Stimulated activated CD8-positive, alpha-beta memory T cell treated with anti-CD3 and anti-CD28 coated beads, Interleukin-4, amount 100 ng/mL, for 48 hours (primary cell): ENCODE measurements around the gene TTC9B.

Experiments
- DNase-seq: peaks from one replicate; pipeline ENCODE4 v3.0.0-alpha.2; 2020

TTC9B gene

DNA sequence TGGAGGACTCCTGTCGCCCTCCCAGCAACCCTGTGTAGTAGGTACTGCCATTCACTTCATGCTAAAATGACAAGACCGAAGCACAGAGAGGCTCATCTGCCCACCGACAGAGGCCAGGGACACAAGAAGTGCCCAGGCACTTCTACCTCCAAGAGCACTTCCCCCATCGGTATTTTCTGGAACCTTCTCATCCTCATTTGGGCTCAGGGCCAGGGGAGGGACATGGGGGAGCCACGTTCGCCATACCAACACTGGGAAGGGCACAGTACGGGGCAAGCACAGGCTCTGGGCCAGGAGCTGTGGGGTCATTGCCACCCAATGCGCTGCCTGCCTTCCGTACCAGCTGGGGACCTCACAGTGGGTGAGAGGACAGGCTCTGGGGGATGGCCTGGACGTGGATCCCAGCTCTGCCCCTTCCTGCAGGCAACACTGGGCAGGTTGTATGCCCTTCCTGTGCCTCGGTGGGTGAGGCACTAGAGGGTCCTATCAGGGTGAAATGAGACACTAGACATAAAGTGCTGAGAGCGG is 29.6 kb upstream of the TTC9B start:
- DNase-seq: no peak

DNA sequence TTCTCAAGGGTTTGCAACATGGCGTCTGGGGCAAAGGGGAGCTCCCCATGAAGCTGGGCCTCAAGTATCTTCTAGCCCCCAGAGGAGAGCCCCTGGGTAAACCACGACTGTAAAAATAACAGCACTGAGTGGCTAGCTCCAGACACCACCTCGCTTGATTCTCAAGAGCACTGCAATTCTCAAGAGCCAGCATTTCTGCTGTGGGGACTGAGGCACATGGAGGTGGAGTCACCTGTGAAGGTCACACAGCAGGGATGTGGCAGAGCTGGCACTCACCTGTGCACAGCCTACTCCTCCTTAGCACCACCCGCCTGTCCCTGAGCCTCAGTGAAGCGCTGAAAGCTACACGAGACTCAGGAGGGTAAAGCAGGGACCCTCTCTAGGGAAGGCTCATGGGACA is 29.0 kb upstream of the TTC9B start:
- DNase-seq: no peak

DNA sequence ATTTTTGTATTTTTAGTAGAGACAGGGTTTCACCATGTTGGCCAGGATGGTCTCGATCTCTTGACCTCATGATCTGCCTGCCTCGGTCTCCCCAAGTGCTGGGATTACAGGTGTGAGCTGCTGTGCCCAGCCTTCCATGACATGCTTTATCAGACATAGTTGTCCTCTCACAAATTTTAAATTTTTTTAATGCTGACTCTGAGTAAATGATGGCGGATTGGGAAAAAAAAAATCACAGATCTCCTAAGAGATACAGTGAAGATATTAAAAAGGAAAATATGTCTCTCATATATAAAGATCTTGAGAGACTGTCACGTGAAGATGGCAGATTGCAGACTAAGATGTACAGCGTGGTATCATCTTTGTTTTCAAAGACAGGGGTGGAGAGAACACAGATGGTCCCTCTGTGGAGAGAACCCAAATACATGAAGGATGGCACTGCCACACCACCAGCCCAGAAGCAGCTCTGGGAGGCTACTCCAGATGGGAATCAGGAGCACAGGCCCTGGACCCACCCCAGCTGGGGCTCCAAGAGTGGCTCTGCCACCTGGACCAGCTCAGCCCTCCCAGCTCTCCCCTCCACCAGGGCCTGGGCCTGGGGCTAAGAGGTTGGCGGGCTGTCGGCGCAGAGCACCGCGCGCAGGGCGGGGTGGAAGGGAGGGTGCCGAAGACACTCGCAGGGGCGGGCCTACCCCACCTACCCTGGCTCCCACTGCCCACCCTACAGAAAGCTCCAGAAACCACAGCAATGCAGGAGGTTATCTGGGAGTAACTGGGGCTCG is 28.3 kb upstream of the TTC9B start:
- DNase-seq: no peak

DNA sequence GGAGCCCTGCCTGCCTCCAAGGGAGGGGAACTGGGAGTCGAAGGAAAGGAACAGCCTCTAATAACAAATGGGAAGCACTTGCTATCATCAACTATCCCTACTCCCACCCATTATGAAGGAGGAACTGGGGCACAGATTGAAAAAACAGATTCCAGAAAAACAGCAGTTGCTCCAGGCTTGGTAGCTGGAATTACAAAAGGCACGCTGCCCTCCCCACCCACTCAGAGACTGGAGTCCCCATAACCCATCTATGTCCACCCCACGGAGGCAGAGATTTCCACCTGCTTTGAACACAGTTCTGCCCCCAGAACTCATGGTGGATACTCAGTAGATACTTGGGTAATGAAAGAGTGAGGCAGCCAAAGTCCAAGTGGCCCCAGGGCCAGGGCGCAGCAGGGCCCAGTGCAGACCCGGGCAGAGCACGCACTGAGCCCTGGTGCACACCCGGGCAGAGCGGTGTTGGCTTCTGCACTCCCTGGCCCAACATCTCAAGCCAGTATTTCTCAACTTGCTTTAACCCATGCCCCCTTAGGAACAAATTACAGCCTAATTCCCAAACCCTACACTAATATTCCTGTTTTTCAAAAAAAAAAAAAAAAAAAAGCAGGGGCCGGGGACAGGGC is 27.4 kb upstream of the TTC9B start:
- DNase-seq: no peak

DNA sequence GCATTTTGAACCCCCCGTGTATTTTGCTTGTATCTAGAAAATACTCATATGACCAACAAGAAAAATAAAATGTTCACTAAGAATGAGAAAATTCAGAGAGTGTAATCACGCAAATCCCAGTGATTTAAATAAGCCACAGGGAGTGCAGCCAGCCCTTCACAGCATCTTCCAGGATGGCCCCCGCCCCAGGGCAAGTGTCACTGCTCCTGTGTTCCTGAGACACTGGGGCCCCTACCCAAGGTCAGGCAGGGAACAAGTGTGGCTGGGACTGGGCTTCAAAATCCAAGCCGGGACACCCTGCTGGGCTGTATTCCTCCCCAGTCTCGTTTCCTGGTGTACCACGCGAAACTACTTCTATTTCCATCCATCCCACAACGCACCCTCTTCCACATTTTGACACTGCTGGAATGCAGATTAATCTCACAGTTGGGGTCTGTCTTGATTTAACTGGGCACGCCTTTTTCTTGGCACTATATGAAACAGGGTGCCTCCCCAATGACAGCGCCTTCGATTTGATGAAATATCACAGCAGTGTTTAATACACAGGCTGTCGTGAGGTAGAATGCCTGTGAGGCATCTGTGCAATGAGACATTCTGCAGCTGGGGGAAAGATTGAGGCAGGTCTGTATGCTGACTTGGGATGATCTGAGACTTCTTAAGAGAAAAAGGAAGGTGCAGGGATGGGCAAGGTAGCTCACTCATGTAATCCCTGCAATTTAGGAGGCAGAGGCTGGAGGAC is 26.6 kb upstream of the TTC9B start:
- no peak for DNase-seq

DNA sequence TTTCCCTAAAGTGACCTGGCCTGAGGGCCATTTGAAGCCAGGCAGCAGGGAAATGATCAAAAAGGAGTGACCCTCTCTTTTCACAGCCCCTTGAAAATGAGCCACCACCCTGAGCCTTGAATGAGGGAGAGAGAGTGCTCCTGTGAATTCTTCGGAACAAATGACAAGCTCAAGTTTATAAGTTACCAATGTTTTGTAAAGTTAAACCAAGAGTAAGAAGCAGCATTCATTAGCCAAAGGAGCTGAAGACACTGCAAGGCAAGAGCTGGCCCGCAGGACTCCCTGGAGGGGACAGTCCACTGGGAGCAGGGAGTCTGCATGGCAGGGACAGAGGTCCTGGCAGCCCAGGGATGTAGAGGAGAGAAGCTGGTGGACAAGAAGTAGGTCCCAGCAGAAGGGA is 25.0 kb upstream of the TTC9B start:
- DNase-seq: no peak

DNA sequence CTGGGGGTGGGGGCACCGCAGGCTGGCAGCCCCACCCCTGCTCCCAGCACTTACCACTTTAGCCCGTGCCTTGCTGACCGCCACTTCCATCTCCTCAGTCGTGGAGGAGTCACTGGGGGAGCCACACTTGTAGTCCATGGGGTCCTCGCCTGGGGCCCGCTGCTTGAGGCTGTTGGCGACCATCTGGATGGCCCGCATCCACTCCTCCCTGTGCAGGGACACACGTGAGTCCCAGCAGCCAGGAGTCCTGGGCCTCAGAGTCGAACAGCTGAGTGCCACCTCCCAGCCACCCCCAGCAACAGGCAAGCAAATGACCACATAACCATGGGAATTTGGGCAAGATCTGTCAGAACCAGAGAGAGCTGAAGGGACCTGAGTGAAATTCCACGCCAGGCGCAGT is 24.3 kb upstream of the TTC9B start:
- no peak for DNase-seq

DNA sequence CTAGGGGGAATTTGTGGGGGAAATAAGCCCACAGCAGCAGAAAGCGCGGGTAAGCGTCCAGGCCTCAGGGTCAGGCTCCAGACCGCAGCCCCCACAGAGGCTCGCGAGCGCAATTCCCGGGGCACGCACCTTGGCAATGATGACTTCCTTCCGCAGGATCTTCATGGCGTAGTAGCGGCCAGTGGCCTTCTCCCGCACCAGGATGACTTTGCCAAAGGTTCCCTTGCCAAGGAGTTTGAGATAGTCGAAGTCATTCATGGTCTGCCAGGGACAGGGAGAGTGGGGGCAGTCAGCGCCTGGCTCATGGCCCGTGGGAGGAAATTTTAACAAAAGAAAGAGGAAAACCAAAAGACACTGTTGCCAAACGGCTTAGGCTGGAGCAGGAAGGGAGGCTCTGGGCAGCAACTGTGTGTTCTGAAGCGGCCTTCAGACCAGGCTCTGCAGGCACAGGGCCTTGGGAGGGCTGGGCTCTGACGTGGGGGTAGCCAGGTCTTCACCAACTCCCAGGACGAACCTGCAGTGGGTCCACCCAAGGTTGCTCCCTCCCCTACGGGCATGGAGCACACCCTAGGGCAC is 23.7 kb upstream of the TTC9B start:
- no peak for DNase-seq

DNA sequence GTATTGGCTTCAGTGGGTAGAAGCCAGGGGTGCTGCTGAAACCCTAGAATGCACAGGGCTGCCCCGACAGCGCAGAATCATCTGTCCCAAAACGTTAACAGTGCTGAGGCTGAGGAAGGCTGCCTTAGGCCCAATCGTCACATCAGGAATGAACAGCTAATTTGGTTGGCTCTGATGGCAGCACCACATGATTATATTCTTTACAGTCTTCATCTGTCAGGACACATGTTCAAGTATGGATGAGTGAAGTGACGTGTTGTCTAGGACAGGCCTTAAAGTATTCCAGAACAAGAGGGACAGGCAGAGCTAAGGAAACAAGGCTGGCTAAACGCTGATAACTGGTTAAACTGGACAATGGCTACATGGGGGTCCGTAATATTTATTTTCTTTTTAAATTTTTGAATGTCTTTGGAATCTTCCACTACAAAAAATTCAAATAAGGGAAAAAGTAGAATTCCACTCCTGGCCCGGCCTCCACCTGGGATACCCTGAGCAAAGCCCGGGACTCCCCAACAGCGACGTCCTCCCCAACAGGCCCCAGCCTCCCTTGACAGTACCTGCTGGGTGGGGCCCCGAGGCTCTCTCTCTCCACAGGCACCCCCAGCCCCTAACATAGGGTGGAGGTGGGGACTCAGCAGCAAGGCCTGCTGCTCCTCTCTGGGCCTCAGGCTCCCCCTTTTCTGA is 23.1 kb upstream of the TTC9B start:
- DNase-seq: no peak

DNA sequence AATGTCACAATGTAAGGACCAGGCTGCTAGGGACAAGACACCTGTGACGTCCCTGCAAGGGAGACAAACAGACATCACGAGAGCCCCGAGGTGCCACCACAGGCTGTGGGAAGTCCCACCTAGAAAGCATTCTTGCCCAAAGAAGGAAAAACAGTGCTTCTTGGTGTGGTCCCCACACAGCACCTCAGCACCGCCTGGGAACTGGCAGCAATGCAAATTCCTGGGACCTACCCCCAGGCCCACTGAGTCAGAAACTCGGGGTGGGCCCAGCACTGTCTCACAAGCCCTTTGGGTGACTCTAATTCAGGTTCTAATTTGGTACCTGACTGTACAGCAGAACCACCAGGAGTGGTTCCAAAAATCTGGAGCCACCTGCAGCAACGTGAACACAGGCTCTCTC is 22.1 kb upstream of the TTC9B start:
- DNase-seq: no peak

DNA sequence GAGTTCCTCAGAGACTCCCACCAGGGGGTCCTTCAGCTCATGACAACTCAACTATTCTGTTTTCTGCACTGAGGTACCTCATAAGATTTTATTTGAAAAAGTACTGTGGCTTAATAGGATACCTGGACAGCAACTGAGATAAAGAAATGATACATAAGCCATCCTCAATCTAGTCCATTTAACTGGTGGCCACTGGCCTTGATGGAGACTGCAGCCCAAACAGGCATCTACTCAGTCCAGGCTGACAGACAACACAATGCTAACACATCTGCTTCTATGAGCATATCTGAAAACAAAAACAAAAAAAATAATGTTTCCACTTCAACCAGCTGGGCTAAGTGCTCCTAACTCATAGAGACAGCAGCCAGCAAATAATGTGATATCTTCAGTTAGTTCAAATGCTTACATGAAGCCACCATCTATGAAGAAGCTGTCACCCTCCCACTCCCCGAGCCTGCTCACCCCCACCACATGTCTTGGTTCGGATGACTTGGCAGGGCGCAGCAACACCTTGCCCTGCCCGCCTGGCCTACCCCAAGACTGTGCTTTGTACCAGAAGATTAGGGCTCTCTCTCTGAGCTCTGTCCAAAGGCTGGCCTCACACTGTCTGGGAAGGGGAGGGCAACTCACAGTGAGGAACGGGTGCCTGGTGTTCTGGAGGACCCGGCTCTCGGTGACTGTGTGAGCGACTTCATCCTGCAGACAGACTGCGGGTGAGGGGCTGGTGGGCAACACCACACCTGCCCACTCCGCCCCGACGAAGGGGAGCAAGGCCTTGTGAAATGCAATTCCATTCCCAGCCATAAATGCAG is 21.4 kb upstream of the TTC9B start:
- no peak for DNase-seq

DNA sequence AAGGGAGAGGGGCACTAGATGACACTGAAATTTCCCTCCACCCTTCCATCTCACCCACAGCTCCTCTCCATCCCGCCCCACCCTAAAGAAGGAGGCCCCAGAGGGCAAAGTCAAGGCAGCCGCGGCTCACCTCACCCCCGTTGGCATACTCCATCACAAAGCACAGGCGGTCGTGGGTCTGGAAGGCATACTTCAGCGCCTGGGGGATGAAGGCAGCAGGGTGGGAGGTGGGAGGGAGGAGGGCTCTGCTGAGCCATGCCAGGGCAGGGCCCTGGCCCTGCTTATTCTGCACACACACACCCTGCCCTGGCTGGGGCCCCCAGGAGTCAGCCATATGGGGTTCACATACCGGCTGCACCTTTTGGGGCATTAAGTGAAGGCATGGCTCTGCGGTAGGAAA is 20.6 kb upstream of the TTC9B start:
- DNase-seq: no peak

DNA sequence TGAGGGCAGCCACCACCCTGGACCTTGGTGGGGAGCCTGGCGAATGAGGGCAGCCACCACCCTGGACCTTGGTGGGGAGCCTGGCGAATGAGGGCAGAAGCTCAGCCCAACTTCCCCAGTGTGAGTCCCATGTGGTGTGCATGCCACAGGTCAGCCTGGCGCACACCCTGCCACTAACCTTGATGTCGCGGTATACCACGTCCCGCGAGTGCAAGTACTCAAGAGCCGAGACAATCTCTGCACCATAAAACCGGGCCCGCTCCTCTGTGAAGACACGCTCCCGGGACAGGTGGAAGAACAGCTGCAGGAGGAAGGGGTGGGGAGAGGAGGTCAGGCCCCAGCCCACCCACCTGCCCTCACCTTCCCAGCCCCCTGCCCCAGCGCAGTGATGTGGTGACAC is 19.6 kb upstream of the TTC9B start:
- no peak for DNase-seq

DNA sequence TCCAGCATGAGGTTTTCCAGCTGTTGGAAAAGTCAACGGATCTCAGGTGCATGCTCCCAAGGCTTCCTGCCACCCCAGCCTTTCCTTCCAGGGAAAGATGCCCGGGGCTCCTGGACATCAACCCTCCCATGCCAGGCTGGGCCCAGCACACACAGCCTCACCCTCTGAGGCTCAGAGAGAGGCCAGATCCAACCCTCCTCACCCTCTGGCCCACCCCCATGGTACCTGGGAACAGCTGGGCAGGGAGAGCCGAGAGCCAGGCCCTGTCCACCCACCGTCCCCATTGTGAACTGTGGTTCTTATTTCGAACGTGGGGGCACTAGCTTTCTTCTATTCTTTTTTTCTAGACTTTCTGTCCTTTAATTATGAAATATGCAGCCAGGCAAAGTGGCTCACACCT is 18.2 kb upstream of the TTC9B start:
- DNase-seq: no peak

DNA sequence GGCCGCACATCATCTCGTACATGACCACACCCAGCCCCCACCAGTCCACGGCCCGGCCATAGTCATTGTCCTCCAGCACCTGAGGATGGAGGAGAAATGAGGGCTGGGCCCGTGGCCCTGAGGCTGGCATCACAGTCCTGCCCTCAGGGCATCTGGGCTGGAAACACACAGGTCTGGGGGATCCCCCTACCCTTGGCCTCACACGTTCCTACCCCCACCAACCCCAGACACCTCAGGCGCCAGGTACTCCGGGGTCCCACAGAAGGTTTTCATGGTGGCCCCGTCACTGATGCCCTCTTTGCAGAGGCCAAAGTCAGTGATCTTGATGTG is 17.8 kb upstream of the TTC9B start:
- DNase-seq: no peak

DNA sequence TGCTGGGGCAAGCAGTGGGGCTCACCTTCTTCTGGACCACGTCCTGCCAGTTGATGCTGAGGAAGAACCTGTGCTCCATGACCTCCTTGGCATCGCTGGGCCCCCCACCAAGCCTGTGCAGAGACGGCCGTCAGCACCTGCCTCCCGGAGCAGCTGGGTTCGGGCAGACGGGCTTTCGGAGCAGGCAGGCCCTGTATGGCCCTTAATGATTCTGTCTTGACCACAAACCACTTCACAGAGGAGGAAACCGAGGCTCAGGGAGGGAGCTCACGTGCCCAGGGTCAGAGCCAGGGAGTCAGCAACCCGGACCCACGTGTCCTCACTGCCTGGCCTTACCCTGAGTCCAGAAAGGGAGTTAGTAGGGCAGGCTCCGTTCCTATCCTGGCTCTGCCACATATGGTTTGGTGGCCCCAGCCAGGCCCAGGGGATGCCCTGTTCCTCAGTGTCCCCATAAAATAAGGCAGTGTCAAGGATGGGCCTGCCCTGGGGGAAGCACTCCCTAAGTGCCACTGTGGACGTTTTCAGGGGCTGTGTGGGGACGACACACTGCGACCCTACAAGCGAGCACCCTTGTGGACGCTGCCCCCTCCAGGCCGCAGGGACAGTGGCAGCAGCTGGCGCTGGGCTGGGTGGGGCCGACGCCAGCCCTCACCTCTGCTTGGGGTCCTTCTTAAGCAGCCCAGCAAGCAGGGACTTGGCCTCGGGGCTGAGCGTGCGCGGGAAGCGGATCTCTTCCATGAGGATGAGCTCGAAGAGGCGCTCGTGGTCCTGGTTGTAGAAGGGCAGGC is 17.2 kb upstream of the TTC9B start:
- no peak for DNase-seq

DNA sequence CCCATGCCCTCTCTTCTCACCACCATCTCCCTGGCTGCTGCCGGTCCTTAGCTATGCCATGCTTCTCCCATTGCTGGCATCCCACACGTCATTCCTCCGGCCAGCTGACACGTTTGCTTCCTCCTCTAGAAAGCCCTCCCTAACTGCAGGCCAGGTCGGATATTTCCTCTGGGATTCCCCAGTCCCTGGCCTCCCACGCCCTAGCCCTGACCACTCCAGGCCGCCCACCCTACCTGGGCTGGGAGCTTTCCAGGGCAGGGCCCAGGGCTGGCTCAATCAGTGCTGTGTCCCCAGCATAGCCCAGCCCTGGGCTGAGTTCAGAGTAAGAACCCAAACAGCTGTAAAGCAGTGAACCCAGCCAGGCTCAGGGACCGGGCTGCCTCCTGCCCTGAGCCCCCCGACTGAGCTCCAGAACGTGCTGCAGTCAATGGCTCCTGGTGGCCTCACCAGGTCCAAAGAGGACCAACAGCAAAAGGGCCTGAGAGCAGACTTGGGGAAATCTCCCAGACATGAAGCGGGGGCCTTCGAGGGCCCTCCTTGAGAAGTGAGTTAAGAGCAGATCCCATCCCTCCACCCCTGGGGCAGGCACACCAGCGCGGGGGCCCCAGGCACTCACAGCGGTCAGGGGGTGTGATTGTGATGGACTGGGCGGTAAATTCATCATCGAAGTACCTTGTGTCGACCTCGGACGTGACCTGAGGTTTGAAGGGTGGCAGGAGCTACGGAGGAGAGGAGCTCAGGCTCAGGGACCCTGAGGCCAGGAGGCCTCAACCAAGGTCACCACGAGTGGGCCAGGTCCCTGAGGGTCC is 16.4 kb upstream of the TTC9B start:
- no peak for DNase-seq

DNA sequence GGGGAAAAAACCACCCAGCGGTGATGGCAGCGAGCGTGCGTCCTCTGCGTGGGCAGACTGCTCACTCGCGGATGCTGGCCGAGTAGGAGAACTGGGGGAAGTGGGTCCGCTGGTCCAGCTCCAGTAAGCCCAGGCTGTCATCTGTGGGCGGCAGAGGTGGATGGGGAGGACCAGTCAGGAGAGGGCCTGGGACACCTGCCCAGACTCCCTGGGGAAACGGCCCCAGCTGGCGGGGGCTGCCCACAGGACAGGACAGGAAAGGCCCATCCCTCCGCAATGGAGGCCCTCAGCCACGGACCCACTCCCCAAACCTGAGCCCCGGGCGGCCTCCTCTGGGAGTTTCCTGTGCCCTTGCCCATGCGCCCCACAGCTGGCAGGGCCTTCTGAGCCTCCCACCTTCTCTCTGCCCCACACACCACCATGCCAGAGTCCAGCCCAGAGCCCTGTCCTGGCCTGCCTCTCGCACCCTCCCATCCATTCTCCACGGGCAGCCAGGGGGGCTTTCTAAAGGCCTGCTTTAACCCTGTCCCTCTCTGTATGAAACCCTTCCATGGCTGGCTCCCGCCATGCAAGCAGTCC is 15.7 kb upstream of the TTC9B start:
- DNase-seq: no peak

DNA sequence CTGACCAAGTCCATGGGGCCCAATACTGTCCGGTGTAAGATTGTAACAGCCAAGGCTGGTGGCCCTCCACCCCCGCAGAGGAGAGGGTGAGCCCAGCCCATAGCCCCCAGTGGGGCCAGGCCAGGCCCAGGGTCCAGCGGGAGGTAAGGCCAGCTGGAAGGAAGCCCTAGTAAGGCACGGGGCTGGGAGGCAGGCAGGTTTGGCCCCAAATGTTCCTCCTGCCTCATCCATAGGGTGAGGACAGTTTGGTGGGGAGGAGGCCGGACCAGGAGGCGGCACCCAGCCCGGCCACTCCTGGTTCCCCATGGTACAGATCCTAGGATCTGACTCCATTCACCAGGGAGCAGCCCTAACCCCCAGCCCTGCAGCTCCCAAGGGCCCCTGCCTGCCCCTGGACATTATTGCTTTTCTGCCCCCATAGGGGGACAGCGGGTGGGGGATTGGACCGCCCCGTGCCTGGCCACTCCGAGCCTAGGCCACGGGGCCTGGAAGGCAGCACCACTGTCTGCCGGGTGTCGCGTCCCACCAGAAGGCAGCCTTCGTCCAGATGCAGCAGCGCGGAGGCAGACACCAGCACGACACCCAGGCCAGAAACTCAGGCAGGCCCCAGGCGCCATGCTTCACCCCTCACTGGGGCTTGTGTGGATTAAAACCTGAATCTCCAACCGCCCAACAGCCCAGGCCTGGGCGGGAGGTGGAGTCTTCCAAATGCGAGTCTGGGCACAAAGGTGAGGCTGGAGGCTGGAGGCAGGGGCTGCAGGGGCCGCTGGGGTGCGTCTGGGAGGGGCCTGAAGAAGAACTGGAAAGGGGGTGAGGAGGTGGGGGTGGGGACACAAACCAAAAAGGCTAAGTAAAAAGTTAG is 15.0 kb upstream of the TTC9B start:
- no peak for DNase-seq
